ENCODE measurements around the gene C10orf105.

DNA sequence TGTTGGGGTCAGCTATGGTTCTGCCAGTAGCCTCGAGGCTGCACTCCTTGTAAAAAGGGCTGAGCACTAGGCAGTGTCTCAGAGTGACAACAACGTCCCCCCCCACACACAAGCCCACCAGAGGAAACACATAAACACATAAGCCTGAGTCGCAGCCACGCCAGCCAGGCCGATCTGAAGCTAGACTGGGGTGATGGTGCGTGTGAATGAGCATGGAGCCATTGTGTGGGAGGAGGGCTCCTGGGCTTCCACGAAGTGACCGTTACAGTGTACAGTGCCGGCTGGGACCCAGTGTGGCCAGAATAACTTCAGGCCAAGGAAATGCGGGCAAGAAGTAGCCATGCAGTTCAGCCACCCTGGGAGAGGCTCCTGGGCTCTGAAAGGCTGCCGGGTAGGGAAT is 3.7 kb upstream of the C10orf105 start:
- TF ChIP-seq POLR2AphosphoS5 (IDR thresholded peaks at IDR 0.05; ENCODE audit: borderline replicate concordance, low read depth, low read length) (no peak), EZH2 (IDR thresholded peaks at IDR 0.05) (no peak), FOXP2 (optimal IDR thresholded peaks at IDR 0.05; ENCODE audit: control extremely low read depth, extremely low read length, insufficient read depth) (no peak)

Data from SK-N-MC (cell line).